Peyer's patch (tissue), 4 donors: ENCODE data around the gene MLXIP. TPM values are rescaled to one million over a fixed set of nuclear protein-coding genes. Genes with fewer than 3 reads are reported as not detected.

Source experiments
- DNase-seq, 3 donors: peaks; one replicate each; pipeline ENCODE4 v3.0.0-alpha.2; 2017 to 2019
- H3K27ac ChIP-seq, 4 donors: fragments of 200-600 bp; sonication (generic); one replicate each; pipeline ENCODE4 v1.5.1; 2016 to 2019
- H3K27me3 ChIP-seq, 2 donors: fragments of 200-600 bp; sonication (generic); one replicate each; pipeline ENCODE4 v1.5.1; 2019
- H3K36me3 ChIP-seq, 3 donors: fragments of 200-600 bp; sonication (generic); one replicate each; pipeline ENCODE4 v1.5.1; 2016 to 2019
- H3K4me1 ChIP-seq, 4 donors: fragments of 200-600 bp; sonication (generic); one replicate each; pipeline ENCODE4 v1.5.1; 2016 to 2019
- H3K4me3 ChIP-seq, 4 donors: fragments of 200-600 bp; sonication (generic); 1 replicate in 3 of 4; 2 replicates in 1 of 4; pipeline ENCODE4 v1.5.1; 2016 to 2019; ENCODE audit warnings: mild to moderate bottlenecking in 1 of 4
- H3K9me3 ChIP-seq, 4 donors: fragments of 200-600 bp; sonication (generic); one replicate each; pipeline ENCODE4 v1.5.1; 2016 to 2019; ENCODE audit warnings: mild to moderate bottlenecking in 1 of 4
- POLR2A ChIP-seq, 2 donors: fragments of 450-650 bp; IDR thresholded peaks; one replicate each; pipeline ENCODE4 v1.5.1; 2017; ENCODE audit warnings: antibody characterized with exemption in 2 of 2, mild to moderate bottlenecking in 2 of 2, moderate library complexity in 2 of 2
- total RNA-seq, 4 donors: library from RNA; depleted of rRNA; stranded (reverse); fragments of >200 nt; gene quantifications; one replicate each; pipeline ENCODE4 v1.1.0, GENCODE V29; 2016
- TF ChIP-seq, protein P1 (sequence below), 6 experiments: fragments of 450-650 bp in 4 of 6; fragments of 200-600 bp in 2 of 6; sonication (generic) in 1 of 6; IDR thresholded peaks; one replicate each; pipeline ENCODE4 v1.5.1; 2017 to 2019; ENCODE audit warnings: antibody characterized with exemption in 6 of 6, mild to moderate bottlenecking in 3 of 6, moderate library complexity in 1 of 6

The MLXIP gene
- total RNA-seq, 4 donors from 2014 or later, result 41.5 to 157 (median 98.3) TPM

DNA sequence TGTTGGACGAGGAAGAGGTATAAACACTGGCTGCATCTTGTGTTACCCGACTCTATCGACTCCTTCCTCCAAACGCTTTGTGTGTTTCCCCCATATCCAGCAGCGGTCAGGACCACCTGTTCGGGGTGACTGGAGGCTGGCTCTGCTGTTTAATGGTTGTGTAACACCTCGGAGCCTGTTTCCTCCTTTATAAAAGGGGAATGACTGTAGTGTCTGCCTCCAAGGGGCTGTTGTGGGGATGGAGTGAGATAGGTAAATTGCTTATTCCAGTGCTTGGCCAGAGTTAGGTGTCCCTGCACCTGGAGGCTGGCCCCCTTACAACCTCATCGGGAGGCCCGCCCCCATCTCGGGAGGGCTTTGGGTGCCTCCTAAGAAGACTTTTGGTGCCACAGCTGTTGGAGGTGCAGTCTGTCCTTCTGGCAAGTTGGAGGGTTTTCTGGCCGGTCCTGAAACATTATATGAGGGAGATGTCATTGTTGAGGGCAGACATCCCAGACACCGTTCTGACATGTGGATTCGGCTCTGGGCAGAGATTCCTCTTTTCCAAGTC, 1.1 kb downstream of the MLXIP start:
- no peaks in the 10 kb centered on the region for H3K9me3 ChIP-seq
- H3K4me1 ChIP-seq, result peaks cover 4 to 43% (median 23%) of the 10 kb centered on the region in 4 donors
- TF ChIP-seq POLR2A (IDR thresholded peaks at IDR 0.05), result no peak
- TF ChIP-seq, protein P1, sequence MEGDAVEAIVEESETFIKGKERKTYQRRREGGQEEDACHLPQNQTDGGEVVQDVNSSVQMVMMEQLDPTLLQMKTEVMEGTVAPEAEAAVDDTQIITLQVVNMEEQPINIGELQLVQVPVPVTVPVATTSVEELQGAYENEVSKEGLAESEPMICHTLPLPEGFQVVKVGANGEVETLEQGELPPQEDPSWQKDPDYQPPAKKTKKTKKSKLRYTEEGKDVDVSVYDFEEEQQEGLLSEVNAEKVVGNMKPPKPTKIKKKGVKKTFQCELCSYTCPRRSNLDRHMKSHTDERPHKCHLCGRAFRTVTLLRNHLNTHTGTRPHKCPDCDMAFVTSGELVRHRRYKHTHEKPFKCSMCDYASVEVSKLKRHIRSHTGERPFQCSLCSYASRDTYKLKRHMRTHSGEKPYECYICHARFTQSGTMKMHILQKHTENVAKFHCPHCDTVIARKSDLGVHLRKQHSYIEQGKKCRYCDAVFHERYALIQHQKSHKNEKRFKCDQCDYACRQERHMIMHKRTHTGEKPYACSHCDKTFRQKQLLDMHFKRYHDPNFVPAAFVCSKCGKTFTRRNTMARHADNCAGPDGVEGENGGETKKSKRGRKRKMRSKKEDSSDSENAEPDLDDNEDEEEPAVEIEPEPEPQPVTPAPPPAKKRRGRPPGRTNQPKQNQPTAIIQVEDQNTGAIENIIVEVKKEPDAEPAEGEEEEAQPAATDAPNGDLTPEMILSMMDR (IDR thresholded peaks at IDR 0.05), result no peak
- DNase-seq, result peak in 1 of 3 donors; percentile 54
- peak overlapping the region; percentile 71 to 93 (median 81) for H3K4me3 ChIP-seq
- H3K27ac ChIP-seq, result peak overlapping the region; percentile 80 to 91 (median 84)
- H3K36me3 ChIP-seq, result peaks cover 0 to 3% (median 0%) of the 10 kb centered on the region in 3 donors
- no peaks in the 10 kb centered on the region for H3K27me3 ChIP-seq

GRCh38 chr12:122080149-122081082, 1.9 kb downstream of the MLXIP start:
- TF ChIP-seq, protein P1 (IDR thresholded peaks at IDR 0.05), result no peak
- TF ChIP-seq POLR2A (IDR thresholded peaks at IDR 0.05), result peak; percentile 46 to 54
- peak; percentile 57 to 80 (median 59) for DNase-seq
- Histone ChIP-seq H3K9me3 (no peaks in the 10 kb centered on the region), H3K4me1 (peaks cover 4 to 50% (median 23%) of the 10 kb centered on the region in 4 donors), H3K36me3 (peaks cover 0 to 11% (median 0%) of the 10 kb centered on the region in 3 donors), H3K4me3 (peak overlapping the region; percentile 71 to 93 (median 81)), H3K27me3 (no peaks in the 10 kb centered on the region), H3K27ac (peak overlapping the region; percentile 80 to 91 (median 84))

DNA sequence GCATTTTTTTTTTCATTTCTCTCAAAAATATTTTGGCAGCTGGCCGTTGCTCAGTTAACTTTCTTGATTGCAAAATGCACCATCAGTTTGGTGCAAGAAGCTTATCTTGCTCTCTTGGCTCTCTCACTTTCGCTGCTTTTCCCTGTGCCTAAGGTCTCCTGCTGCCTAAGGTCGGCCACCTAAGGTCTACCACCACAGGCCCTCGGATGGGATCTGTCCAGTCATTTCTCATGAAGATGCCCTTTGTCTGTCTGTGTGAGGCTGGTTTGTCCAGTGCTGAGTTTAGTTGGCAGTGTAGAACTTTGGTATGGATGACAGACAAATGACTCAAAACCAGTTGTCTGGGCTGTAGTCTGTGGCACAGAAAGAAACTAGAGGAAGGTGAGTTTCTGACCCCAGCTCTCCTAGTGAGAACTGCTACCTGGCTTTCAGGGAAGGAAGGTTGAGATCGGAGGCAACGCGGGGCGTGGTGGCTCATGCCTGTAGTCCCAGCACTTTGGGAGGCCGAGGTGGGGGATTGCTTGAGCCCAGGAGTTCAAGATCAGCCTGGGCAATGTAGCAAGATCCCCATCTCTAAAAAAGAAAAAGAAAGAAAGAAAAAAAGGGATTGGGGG, 2.6 kb downstream of the MLXIP start:
- Histone ChIP-seq H3K4me3 (peak overlapping the region; percentile 71 to 93 (median 81)), H3K27ac (peak overlapping the region; percentile 80 to 91 (median 84)), H3K27me3 (no peaks in the 10 kb centered on the region), H3K36me3 (peaks cover 0 to 14% (median 0%) of the 10 kb centered on the region in 3 donors), H3K9me3 (no peaks in the 10 kb centered on the region), H3K4me1 (peaks cover 4 to 57% (median 25%) of the 10 kb centered on the region in 4 donors)
- DNase-seq, result peak in 1 of 3 donors; percentile 55
- TF ChIP-seq, protein P1 (IDR thresholded peaks at IDR 0.05), result no peak
- no peak for TF ChIP-seq POLR2A (IDR thresholded peaks at IDR 0.05)

- peak; percentile 47 to 77 (median 67) for DNase-seq
- Histone ChIP-seq H3K4me1 (peaks cover 4 to 63% (median 25%) of the 10 kb centered on the region in 4 donors), H3K9me3 (no peaks in the 10 kb centered on the region), H3K27me3 (no peaks in the 10 kb centered on the region), H3K27ac (peak overlapping the region; percentile 80 to 91 (median 84)), H3K4me3 (peak overlapping the region; percentile 71 to 93 (median 81)), H3K36me3 (peaks cover 0 to 14% (median 0%) of the 10 kb centered on the region in 3 donors)
- TF ChIP-seq, protein P1 (IDR thresholded peaks at IDR 0.05), result peak in 2 of 6 experiments; percentile 5 to 30
- TF ChIP-seq POLR2A (IDR thresholded peaks at IDR 0.05), result no peak
Measured at GRCh38 chr12:122081697-122082221, 3.2 kb downstream of the MLXIP start.
